Activated CD4-positive, alpha-beta T cell treated with anti-CD3 and anti-CD28 coated beads for 36 hours (primary cell): Measurements from ENCODE around the gene PSMD7. TPM values are rescaled to one million over a fixed set of nuclear protein-coding genes. Genes with fewer than 3 reads are reported as not detected.

ENCODE experiments used
- ATAC-seq: fragments of 200-7000 bp; cut with Tn5 transposase; one replicate; pipeline ENCODE4 v1.10.0; 2021; ENCODE audit warnings: mild to moderate bottlenecking, moderate library complexity
- CTCF ChIA-PET: fragments of 350-600 bp; sonication (Branson Sonifier 250); formaldehyde crosslinking; loops from one replicate; lab custom pipeline; 2021; ENCODE audit warnings: antibody characterized with exemption; lab: Charles Lee
- POLR2A ChIA-PET: fragments of 350-600 bp; sonication (Branson Sonifier 250); formaldehyde crosslinking; loops from one replicate; lab custom pipeline; 2021; ENCODE audit warnings: antibody characterized with exemption, inconsistent platforms; lab: Charles Lee
- DNase-seq: peaks from one replicate; pipeline ENCODE4 v3.0.0-alpha.2; 2020
- H3K27ac Mint-ChIP-seq: one replicate; pipeline ENCODE4 v1.8.0; 2021; ENCODE audit warnings: mixed read lengths
- H3K27me3 Mint-ChIP-seq: one replicate; pipeline ENCODE4 v1.8.0; 2021; ENCODE audit warnings: mixed read lengths
- H3K36me3 Mint-ChIP-seq: one replicate; pipeline ENCODE4 v1.8.0; 2021; ENCODE audit warnings: low read depth, mixed read lengths
- H3K4me1 Mint-ChIP-seq: one replicate; pipeline ENCODE4 v1.8.0; 2021; ENCODE audit warnings: mixed read lengths
- H3K4me3 Mint-ChIP-seq: one replicate; pipeline ENCODE4 v1.8.0; 2021; ENCODE audit warnings: mild to moderate bottlenecking, moderate library complexity, mixed read lengths
- H3K9me3 Mint-ChIP-seq: one replicate; pipeline ENCODE4 v1.8.0; 2021; ENCODE audit warnings: low read depth, mixed read lengths
- intact Hi-C, 2 experiments: fragments of 100-400 bp; cut with DNase I in 1 of 2; cut with micrococcal nuclease in 1 of 2; formaldehyde crosslinking; loops; one replicate each; pipeline versions ENCODE4 v1.14.2 to v1.15.1; 2022 to 2024; cut with DNase I, micrococcal nuclease
- total RNA-seq, 2 experiments: library from RNA; stranded (reverse); gene quantifications; one replicate each; pipeline ENCODE4 v1.2.3, GENCODE V29; 2021

PSMD7 gene
- total RNA-seq = 100 to 1,000 TPM; 122 to 134 TPM

DNA sequence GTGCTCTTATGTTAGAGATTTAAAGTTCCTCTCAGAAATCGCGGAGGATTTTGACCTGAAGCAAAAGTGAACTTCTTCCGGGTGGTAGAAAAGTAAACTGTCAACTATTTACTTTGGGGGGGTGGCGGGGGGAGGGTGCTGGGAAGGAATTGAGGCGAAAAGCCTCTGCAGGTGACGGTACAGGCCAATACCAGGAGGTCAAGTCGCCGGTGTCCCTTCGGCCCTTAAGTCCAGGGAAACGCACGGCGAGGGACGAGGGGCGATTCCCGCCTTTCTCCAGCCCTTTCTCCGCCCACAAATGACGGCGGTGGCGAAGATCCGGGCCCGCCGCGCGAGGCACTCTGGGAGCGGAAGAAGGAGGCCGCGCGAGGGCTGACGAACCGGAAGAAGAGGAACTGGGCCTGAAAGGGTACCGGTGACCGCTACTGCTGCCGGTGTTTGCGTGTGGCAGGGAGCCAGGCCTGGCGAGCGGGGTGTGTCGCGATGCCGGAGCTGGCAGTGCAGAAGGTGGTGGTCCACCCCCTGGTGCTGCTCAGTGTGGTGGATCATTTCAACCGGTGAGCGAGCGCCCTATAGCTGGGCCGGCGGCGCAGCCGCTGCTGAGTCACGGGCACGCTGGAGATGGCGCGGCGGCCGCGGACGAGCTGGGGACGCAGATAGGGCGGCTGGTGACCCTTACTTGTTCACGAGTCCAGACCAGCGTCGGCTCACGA lies at the start of gene PSMD7:
Gene PSMD7 (plus strand): TSS at position 383 of the 713 bp plus-strand sequence. CDS start 101 bp downstream, at position 484.
- Mint-ChIP-seq H3K4me3 (peak within 1 kb of the TSS; percentile 98), H3K27me3 (no peaks in the 10 kb centered on the region), H3K9me3 (peaks cover 6% of the 10 kb centered on the region), H3K4me1 (peaks cover 34% of the 10 kb centered on the region), H3K36me3 (peaks cover 51% of the 10 kb centered on the region), H3K27ac (peak within 1 kb of the TSS; percentile 99)
- intact Hi-C loops = loop anchor here (1.0 to 10.0 kb wide), 9 partner anchors 72 to 1632 kb away; partner anchors contain the start of genes GLG1 (in 2 of the 2), ADAT1 (in 1 of the 2), CFDP1 (in 1 of the 2) and GABARAPL2 (in 1 of the 2)
- CTCF ChIA-PET = interaction anchor here (0.6 to 1.3 kb wide), 4 partner anchors 9 to 801 kb away, joined by 3 to 6 read pairs (median 4); partner anchors contain the start of gene RFWD3
- DNase-seq (peak; percentile 95), ATAC-seq (peak; percentile 91)
- POLR2A ChIA-PET = interaction anchor here (0.5 to 0.9 kb wide), 6 partner anchors 9 to 368 kb away, joined by 3 to 6 read pairs (median 3); no protein-coding TSS in a partner anchor

DNA sequence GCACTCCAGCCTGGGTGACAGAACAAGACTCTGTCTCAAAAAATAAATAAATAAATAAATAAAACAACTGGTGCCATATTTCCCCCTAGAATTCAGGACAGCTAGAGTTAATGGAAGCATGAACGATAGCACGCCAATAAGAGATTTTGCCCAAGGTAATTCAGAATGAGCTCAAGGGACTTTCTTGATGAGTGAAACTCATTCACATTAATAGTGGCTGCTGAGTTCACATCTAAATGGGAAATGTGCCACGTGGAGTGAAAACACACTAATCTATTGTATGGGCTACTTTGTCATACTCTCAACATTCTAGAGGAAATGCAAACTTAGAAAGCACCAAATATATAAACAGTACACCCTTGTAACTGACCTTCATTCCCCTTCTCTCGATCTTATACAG lies 47.4 kb upstream of the PSMD7 start:
- CTCF ChIA-PET = interaction anchor here (0.5 to 1.9 kb wide), 2 partner anchors 25 to 318 kb away, joined by 3 to 5 read pairs; no protein-coding TSS in a partner anchor
- ATAC-seq (no peak), DNase-seq (no peak)
- no peaks in the 10 kb centered on the region for H3K36me3 Mint-ChIP-seq
- H3K27me3 Mint-ChIP-seq = peaks cover 8% of the 10 kb centered on the region
- intact Hi-C loops = no loop called here
- no peaks in the 10 kb centered on the region for H3K4me1 Mint-ChIP-seq
- no peak overlapping the region for H3K27ac Mint-ChIP-seq
- H3K4me3 Mint-ChIP-seq = no peak overlapping the region
- no peaks in the 10 kb centered on the region for H3K9me3 Mint-ChIP-seq
- POLR2A ChIA-PET = no interaction called here

DNA sequence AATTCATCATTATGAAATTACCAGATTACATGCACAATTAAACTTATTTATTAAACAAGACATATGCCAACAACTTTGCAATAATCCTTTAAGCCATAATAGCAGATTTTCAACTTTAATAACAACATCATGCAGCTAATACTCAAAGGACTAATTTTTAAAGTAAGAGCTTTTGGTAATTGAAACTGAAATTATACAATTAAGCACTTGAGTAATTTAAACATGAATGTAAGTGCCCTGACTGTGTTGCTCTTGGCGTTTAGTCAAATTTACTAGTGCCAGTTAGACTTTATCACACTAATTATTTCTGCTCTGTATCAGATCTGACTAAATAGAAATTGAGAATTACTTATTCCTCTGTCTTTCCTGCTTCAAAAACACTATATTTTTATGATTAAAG lies 46.8 kb upstream of the PSMD7 start:
- CTCF ChIA-PET = interaction anchor here (0.5 to 1.9 kb wide), 2 partner anchors 24 to 318 kb away, joined by 3 to 5 read pairs; no protein-coding TSS in a partner anchor
- POLR2A ChIA-PET = no interaction called here
- H3K9me3 Mint-ChIP-seq = no peaks in the 10 kb centered on the region
- no peaks in the 10 kb centered on the region for H3K4me1 Mint-ChIP-seq
- no peak overlapping the region for H3K4me3 Mint-ChIP-seq
- H3K27ac Mint-ChIP-seq = no peak overlapping the region
- ATAC-seq = no peak
- H3K36me3 Mint-ChIP-seq = no peaks in the 10 kb centered on the region
- peaks cover 8% of the 10 kb centered on the region for H3K27me3 Mint-ChIP-seq
- intact Hi-C loops = no loop called here
- no peak for DNase-seq

DNA sequence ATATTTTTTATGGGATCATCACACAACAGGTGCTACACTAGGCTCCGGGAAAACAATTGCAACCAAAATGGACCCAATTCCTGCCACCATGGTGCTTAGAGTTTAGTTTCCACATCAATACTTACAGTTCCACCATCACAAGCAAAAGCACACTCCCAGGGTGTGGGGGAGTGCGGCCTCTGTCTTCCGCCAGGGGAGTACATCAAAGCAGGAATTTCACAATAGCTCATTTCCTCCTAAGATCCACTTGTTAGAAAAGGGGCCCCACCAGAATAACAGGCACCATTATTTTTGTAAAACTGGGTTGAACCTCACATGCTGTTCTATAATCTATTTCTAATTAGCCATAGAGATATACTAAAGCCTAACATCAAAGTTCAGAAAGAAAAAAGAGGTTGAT lies 44.3 kb upstream of the PSMD7 start:
- Mint-ChIP-seq H3K9me3 (no peaks in the 10 kb centered on the region), H3K27ac (no peak overlapping the region), H3K27me3 (peaks cover 7% of the 10 kb centered on the region), H3K4me3 (no peak overlapping the region), H3K4me1 (no peaks in the 10 kb centered on the region), H3K36me3 (no peaks in the 10 kb centered on the region)
- ChIA-PET CTCF (interaction anchor here (0.6 to 1.0 kb wide), 3 partner anchors 23 to 1108 kb away, joined by 3 to 4 read pairs (median 3); no protein-coding TSS in a partner anchor), POLR2A (no interaction called here)
- DNase-seq (no peak), ATAC-seq (no peak)
- intact Hi-C loops = no loop called here

DNA sequence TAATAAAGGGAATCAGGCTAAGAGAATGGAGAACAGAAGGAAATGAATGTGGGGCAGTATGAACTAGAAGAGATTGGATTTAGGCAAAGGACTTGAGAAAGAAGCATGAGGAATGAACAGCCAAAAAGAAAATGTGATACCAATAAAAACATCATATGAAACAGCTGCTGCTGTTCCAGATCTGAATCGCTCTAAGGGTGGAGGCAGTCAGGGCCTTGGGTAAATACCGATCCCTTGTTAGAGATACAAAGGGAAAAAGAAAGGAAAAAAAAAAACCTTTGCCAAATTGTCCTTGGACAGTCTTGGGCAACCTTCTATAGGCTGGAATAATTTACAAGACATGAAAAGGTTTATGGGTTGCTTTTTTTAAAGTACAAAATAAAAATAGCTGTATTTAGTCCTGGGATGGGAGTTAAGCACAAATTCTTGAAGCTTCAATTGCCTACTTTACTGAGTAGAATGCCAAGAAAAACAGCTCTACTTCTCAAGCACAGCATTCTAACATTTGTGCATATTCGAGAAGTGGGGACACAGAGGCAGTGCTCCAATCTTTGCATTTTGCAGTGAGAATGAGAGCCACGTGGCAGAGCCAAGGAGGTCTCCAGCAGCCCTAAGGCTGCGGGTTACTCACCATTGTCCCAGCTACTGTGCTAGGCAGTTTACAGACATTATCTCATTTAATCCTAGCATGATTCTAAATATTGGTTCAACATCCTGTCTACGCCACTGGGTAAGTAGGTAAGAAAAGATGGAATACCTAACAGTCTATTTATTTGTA lies 43.3 kb upstream of the PSMD7 start:
- ChIA-PET POLR2A (no interaction called here), CTCF (no interaction called here)
- ATAC-seq (no peak), DNase-seq (no peak)
- peaks cover 3% of the 10 kb centered on the region for H3K27me3 Mint-ChIP-seq
- intact Hi-C loops = no loop called here
- H3K4me1 Mint-ChIP-seq = no peaks in the 10 kb centered on the region
- H3K36me3 Mint-ChIP-seq = no peaks in the 10 kb centered on the region
- no peak overlapping the region for H3K27ac Mint-ChIP-seq
- no peak overlapping the region for H3K4me3 Mint-ChIP-seq
- H3K9me3 Mint-ChIP-seq = no peaks in the 10 kb centered on the region

DNA sequence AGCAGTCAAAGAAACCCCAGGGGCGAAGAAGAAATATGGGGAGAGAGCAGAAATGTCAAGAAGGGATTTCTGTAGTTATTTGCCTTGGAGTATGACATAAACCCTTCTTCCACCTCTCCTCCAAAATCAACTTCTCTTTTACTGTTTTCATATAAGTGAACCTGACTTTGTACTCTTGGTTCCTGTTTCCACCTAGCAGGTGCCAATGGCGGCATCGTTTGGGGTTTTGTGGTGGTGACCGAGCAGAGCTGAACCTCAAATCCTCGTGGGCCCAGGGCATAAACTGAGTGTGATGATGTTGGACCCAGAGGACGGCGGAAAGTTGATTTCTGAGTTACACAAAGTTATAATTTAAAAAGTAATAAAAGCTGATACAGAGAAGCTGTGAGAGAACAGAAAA lies 39.6 kb upstream of the PSMD7 start:
- CTCF ChIA-PET = interaction anchor here (1.5 kb wide), 1 partner anchor 18 kb away, joined by 3 read pairs; no protein-coding TSS in a partner anchor
- no peak overlapping the region for H3K4me3 Mint-ChIP-seq
- intact Hi-C loops = no loop called here
- no peaks in the 10 kb centered on the region for H3K4me1 Mint-ChIP-seq
- H3K27me3 Mint-ChIP-seq = no peaks in the 10 kb centered on the region
- DNase-seq (no peak), ATAC-seq (no peak)
- H3K36me3 Mint-ChIP-seq = no peaks in the 10 kb centered on the region
- POLR2A ChIA-PET = no interaction called here
- H3K9me3 Mint-ChIP-seq = no peaks in the 10 kb centered on the region
- H3K27ac Mint-ChIP-seq = no peak overlapping the region

DNA sequence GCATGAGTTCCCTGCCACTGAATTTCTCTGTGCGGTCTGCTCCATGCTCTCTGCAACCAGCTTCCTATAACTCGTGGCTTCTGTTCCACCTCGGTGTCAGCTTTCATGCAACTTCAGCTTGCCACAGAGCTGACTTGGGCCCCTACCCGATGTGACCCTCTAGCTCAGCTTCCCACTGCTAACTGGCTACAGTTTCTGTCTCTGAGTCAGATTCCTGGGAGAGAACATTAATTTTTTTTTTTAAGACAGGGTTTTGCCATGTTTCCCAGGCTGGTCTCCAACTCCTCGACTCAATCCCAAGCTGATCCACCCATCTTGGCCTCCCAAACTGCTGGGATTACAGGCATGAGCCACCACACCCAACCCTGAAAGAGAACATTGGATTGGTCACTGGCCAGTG lies 35.5 kb upstream of the PSMD7 start:
- Mint-ChIP-seq H3K27me3 (no peaks in the 10 kb centered on the region), H3K4me1 (no peaks in the 10 kb centered on the region), H3K36me3 (no peaks in the 10 kb centered on the region), H3K9me3 (no peaks in the 10 kb centered on the region), H3K4me3 (no peak overlapping the region), H3K27ac (no peak overlapping the region)
- DNase-seq = no peak
- ChIA-PET CTCF (no interaction called here), POLR2A (no interaction called here)
- ATAC-seq = no peak
- intact Hi-C loops = no loop called here

DNA sequence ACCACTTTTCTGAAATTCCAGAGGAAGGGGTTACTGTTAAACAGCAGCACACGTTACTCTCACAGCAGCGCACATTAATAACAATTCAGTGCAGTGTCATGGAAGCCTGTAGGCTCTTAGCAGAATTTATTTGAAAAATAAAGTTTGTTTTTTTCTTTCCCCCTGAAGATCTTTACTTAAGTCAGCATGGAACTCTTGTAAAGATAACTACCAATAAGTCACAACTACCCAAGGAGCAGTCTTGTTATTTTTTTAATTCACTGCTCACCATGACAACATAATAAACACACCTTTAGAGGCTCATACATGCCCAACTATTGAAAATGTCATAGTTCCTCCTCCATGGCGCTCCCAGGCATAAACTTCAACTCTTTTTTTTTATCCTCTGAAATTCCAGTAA lies 31.8 kb upstream of the PSMD7 start:
- Mint-ChIP-seq H3K4me3 (no peak overlapping the region), H3K36me3 (no peaks in the 10 kb centered on the region), H3K4me1 (no peaks in the 10 kb centered on the region)

DNA sequence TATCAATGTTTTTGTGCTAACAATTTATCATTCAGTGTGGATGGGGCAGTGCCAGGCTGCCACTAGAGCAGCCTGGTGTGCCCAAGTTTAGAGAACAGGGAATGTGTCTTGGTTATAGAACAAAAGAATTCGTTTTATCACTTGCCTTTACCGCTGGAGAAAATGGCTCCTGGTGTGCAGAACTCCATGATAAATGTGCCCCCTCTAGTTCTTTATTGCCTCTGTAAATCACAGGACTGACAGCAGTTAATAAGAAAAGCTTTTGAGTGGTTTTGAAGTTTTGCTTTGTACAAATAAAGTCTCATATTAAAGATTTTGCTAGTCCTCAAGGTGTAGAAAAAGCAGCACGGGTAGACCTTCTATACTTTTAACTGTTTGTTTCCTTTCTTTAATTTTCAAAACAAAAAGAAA lies 28.2 kb upstream of the PSMD7 start:
- ChIA-PET CTCF (no interaction called here), POLR2A (no interaction called here)
- Mint-ChIP-seq H3K4me3 (no peak overlapping the region), H3K36me3 (no peaks in the 10 kb centered on the region), H3K27ac (no peak overlapping the region), H3K27me3 (no peaks in the 10 kb centered on the region), H3K9me3 (no peaks in the 10 kb centered on the region), H3K4me1 (no peaks in the 10 kb centered on the region)
- intact Hi-C loops = no loop called here
- DNase-seq = no peak
- ATAC-seq = no peak

More for the DNA sequence above, 31.8 kb upstream of the PSMD7 start:
- POLR2A ChIA-PET = no interaction called here
- ATAC-seq (no peak), DNase-seq (no peak)
- no peaks in the 10 kb centered on the region for H3K27me3 Mint-ChIP-seq
- CTCF ChIA-PET = no interaction called here
- H3K9me3 Mint-ChIP-seq = no peaks in the 10 kb centered on the region
- intact Hi-C loops = no loop called here
- H3K27ac Mint-ChIP-seq = no peak overlapping the region

DNA sequence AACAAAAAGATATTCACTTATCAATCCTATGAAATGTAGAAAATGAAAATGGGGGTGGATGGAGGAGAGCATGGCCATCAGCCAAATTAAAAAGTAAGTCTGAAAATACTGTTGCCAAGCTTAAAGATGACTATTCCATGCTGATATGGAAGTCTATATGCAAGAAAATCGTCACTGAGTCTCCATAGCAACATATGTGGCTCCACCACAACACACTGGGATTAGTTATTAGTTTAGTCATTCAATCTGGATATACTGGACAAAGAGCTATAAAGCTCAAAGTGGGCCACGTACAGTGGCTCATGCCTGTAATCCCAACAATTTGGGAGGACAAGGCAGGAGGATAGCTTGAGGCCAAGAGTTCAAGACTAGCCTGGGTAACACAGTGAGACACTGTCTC lies 24.7 kb upstream of the PSMD7 start:
- no peaks in the 10 kb centered on the region for H3K4me1 Mint-ChIP-seq

DNA sequence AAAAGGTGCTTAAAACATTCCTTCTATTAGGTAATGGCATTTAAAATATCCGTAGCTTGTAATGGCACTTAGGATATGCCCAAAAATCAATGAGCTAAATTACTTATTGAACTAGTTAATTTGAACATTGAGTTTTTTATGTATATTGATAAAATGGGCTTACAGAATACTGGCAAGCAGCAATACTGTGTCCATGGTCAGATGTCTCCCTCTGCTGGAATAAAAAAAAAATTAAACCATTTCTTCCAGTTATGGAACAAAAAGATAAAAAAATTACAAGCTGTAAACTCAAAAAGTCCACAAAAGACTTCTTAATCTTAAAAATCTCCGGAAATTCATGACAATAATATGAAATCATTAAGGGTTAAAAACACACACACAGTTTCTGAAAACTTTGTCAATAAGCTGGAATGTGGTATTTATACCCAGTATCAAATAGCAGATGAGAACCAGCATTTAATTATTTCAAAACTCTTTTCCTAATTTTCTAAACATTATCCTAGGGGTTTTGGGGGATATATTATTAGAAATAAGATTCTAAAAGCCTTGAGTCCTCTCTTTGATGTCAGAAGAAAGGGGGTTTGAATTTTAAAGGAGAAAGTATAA lies 21.5 kb upstream of the PSMD7 start:
- ChIA-PET CTCF (interaction anchor here (0.6 to 1.2 kb wide), 7 partner anchors 15 to 397 kb away, joined by 3 to 4 read pairs (median 3); no protein-coding TSS in a partner anchor), POLR2A (interaction anchor here (0.6 kb wide), 1 partner anchor 81 kb away, joined by 5 read pairs; no protein-coding TSS in a partner anchor)
- no peaks in the 10 kb centered on the region for H3K4me1 Mint-ChIP-seq
- peaks cover 5% of the 10 kb centered on the region for H3K36me3 Mint-ChIP-seq
- no peak overlapping the region for H3K27ac Mint-ChIP-seq
- H3K4me3 Mint-ChIP-seq = no peak overlapping the region
- ATAC-seq (no peak), DNase-seq (no peak)
- H3K9me3 Mint-ChIP-seq = peaks cover 6% of the 10 kb centered on the region
- intact Hi-C loops = loop anchor here in 1 of 2 experiments (10.0 kb wide), 1 partner anchor 1440 kb away; no protein-coding TSS in a partner anchor
- peaks cover 5% of the 10 kb centered on the region for H3K27me3 Mint-ChIP-seq

More for the DNA sequence above, 24.7 kb upstream of the PSMD7 start:
- H3K36me3 Mint-ChIP-seq = no peaks in the 10 kb centered on the region
- H3K27me3 Mint-ChIP-seq = no peaks in the 10 kb centered on the region
- DNase-seq = no peak
- no peaks in the 10 kb centered on the region for H3K9me3 Mint-ChIP-seq
- ATAC-seq = no peak
- H3K27ac Mint-ChIP-seq = no peak overlapping the region
- intact Hi-C loops = loop anchor here in 1 of 2 experiments (10.0 kb wide), 1 partner anchor 1437 kb away; no protein-coding TSS in a partner anchor
- ChIA-PET CTCF (interaction anchor here (0.6 to 1.6 kb wide), 2 partner anchors 12 to 17 kb away, joined by 3 read pairs; no protein-coding TSS in a partner anchor), POLR2A (no interaction called here)
- no peak overlapping the region for H3K4me3 Mint-ChIP-seq
